GM12865 (cell line): Measurements from ENCODE around the gene PEX3.

ENCODE experiments used
- DNase-seq: peaks from one replicate; pipeline ENCODE4 v3.0.0; 2010; ENCODE audit warnings: low read depth
- H3K4me3 ChIP-seq: 2 replicates; pipeline ENCODE4 v1.5.1; 2011; ENCODE audit warnings: mild to moderate bottlenecking, low read depth, low read length, control low read depth
- TF ChIP-seq, protein P1 (sequence below): IDR thresholded peaks from 2 replicates; pipeline ENCODE4 v1.5.1; 2011; ENCODE audit warnings: low read length, control low read depth, low read depth, inconsistent platforms; ENCODE audit not compliant: insufficient read depth; ENCODE audit errors: missing control alignments

Gene PEX3

GRCh38 chr6:143427109-143427817 lies 23.3 kb upstream of the PEX3 start:
- TF ChIP-seq, protein P1, sequence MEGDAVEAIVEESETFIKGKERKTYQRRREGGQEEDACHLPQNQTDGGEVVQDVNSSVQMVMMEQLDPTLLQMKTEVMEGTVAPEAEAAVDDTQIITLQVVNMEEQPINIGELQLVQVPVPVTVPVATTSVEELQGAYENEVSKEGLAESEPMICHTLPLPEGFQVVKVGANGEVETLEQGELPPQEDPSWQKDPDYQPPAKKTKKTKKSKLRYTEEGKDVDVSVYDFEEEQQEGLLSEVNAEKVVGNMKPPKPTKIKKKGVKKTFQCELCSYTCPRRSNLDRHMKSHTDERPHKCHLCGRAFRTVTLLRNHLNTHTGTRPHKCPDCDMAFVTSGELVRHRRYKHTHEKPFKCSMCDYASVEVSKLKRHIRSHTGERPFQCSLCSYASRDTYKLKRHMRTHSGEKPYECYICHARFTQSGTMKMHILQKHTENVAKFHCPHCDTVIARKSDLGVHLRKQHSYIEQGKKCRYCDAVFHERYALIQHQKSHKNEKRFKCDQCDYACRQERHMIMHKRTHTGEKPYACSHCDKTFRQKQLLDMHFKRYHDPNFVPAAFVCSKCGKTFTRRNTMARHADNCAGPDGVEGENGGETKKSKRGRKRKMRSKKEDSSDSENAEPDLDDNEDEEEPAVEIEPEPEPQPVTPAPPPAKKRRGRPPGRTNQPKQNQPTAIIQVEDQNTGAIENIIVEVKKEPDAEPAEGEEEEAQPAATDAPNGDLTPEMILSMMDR = peak; percentile 98
- no peak overlapping the region for H3K4me3 ChIP-seq
- DNase-seq = peak; percentile 82

- H3K4me3 ChIP-seq = no peak overlapping the region
- TF ChIP-seq, protein P1 = no peak
- DNase-seq = no peak
Observed at GRCh38 chr6:143429970-143430369, 20.6 kb upstream of the PEX3 start.

DNA sequence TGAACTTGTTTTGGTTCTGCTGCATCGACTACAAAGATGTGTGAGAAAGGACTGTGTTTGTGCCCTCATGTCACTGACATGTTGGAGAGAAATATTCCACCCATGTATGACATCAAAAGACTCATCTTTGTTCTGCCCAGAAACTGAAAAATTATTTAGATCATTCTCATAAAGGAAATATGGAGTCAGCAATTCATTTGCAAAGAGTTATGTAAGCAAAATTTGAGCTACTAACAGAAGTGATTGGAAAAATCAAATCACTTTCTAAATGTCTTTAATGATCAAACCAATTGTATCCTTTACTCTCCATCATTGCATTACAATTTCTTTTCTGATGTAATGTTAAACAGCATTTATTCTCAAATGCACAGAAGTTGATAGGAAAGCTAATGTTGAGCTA lies 19.4 kb upstream of the PEX3 start:
- no peak for DNase-seq
- TF ChIP-seq, protein P1 = no peak
- H3K4me3 ChIP-seq = no peak overlapping the region

- DNase-seq = no peak
- no peak overlapping the region for H3K4me3 ChIP-seq
- TF ChIP-seq, protein P1 = no peak
Observed at GRCh38 chr6:143432588-143432987, 18.0 kb upstream of the PEX3 start.

- no peak for DNase-seq
- TF ChIP-seq, protein P1 = no peak
- H3K4me3 ChIP-seq = no peak overlapping the region
Observed at GRCh38 chr6:143441010-143441409, 9.6 kb upstream of the PEX3 start.

DNA sequence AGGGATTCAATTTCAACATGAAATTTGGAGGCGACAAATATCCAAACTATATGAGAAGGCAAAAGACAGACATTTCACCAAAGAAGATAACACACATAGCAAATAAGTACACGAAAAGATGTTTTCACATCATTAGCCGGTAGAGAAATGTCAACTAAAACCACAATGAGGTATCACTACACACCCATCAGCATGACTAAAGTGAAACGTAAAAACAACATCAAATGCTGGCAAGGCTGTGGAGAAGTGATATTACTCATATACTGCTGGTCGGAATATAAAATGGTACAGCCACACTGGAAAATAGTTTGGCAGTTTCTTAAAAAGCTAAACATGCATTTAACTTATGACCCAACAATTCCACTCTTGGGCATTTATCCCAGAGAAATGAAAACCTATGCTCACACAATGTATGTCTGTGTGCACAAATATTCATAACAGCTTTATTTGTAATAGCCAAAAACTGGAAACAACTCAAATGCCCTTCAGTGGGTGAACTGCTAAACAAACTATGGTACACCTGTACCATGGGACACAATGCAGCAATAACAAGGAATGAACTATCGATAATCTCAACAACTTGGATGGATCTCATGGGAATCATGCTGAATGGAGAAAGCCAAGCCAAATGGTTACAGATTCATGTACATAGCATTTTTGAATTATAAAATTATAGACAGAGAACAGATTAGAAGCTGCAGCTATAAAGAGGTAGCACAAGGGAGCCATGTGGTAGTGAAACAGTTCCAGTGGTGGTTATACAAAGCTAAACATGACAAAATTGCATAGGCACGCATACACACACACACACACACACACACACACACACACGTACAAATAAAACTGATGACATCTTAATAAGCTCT lies 8.7 kb upstream of the PEX3 start:
- TF ChIP-seq, protein P1 = no peak
- no peak for DNase-seq
- H3K4me3 ChIP-seq = no peak overlapping the region
